Neuron (in vitro differentiated cells): ENCODE results near the gene FBRSL1.

Source experiments
- H2AFZ ChIP-seq: one replicate; pipeline ENCODE4 v1.6.1; 2013; ENCODE audit warnings: low read depth, mild to moderate bottlenecking, inconsistent platforms, low read length, moderate library complexity
- H3K27me3 ChIP-seq: one replicate; pipeline ENCODE4 v1.6.1; 2013; ENCODE audit warnings: low read length; ENCODE audit not compliant: insufficient read depth
- H3K36me3 ChIP-seq: one replicate; pipeline ENCODE4 v1.6.1; 2013; ENCODE audit warnings: low read length; ENCODE audit not compliant: insufficient read depth
- H3K4me1 ChIP-seq: one replicate; pipeline ENCODE4 v1.6.1; 2013; ENCODE audit warnings: low read length; ENCODE audit not compliant: insufficient read depth
- H3K4me3 ChIP-seq: 2 replicates; pipeline ENCODE4 v1.5.1; 2013; ENCODE audit warnings: mild to moderate bottlenecking, low read length, moderate library complexity
- H3K9me3 ChIP-seq: one replicate; pipeline ENCODE4 v1.6.1; 2013; ENCODE audit warnings: low read length

FBRSL1 gene

GRCh38 chr12:132560364-132560613, 70.3 kb downstream of the FBRSL1 start:
- H3K27me3 ChIP-seq, result no peaks in the 10 kb centered on the region
- no peaks in the 10 kb centered on the region for H3K9me3 ChIP-seq
- H3K4me1 ChIP-seq, result peaks cover 16% of the 10 kb centered on the region
- H3K4me3 ChIP-seq, result peak overlapping the region; percentile 96
- peak overlapping the region; percentile 87 for H2AFZ ChIP-seq
- peaks cover 4% of the 10 kb centered on the region for H3K36me3 ChIP-seq

DNA sequence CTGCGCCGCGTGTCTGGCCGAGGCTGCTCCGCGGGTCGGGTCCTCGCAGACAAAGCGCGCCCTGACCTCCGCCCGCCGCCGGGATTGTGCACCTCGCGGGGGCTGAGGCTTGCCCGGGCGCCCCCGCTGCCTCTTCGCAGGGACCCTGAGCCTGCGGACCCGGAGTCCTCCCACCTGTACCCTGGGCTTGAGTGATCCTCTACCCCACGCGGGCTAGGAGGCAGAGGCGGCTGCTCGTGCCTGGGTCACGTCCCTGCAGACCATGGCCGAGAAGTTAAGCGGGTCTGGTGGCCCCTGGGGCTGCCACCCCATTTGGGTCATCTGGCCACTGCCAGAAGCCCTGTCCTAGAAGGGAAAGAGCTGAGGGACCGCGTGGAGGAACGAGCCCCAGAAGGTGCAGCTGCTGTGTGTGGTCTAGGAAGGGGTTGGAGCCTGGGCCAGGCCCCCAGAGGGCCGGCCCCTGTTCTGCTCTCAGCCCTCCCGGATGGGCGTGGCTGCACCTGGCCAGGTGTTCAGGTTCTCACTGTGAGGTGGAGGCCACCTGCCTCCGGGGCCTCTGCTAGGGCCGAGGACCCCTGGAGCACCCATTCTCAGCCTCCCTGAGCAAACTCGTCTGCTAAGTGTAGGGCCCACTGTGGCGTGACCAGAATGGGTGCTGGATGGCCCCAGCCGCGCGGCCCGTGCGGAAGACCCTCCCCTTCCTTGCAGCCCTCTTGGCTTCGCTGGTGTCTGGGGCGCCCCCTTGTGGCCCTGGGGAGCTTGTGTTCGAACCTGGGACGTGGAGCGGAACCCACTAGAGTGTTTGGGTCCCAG, 70.9 kb downstream of the FBRSL1 start:
- Histone ChIP-seq H2AFZ (peak overlapping the region; percentile 87), H3K27me3 (no peaks in the 10 kb centered on the region), H3K4me3 (peak overlapping the region; percentile 96), H3K4me1 (peaks cover 16% of the 10 kb centered on the region), H3K36me3 (peaks cover 9% of the 10 kb centered on the region), H3K9me3 (no peaks in the 10 kb centered on the region)
